ENCODE results near the gene RGS3.
A peak's percentile ranks its signal among the peaks of the same experiment; 100 is the strongest.

RGS3 gene

GRCh38 chr9:113583511-113584427 is 120.2 kb downstream of the RGS3 start:
- no peak for DNase-seq (ENCODE audit: low read depth in 4 of 4, low spot score in 1 of 4)

- no peak for DNase-seq (ENCODE audit: low read depth in 4 of 4, low spot score in 1 of 4)
These were observed 121.0 kb downstream of the RGS3 start for GRCh38 chr9:113584428-113585084.

GRCh38 chr9:113585085-113585442 is 121.5 kb downstream of the RGS3 start:
- DNase-seq (ENCODE audit: low read depth in 4 of 4, low spot score in 1 of 4) = no peak

- no peak for DNase-seq (ENCODE audit: low read depth in 4 of 4, low spot score in 1 of 4)
These were observed 122.0 kb downstream of the RGS3 start for GRCh38 chr9:113585555-113585954.

GRCh38 chr9:113587471-113588031 is 124.0 kb downstream of the RGS3 start:
- no peak for DNase-seq (ENCODE audit: low read depth in 4 of 4, low spot score in 1 of 4)

GRCh38 chr9:113588242-113588810 is 124.8 kb downstream of the RGS3 start:
- no peak for DNase-seq (ENCODE audit: low read depth in 4 of 4, low spot score in 1 of 4)

GRCh38 chr9:113588936-113589335 is 125.4 kb downstream of the RGS3 start:
- DNase-seq (ENCODE audit: low read depth in 4 of 4, low spot score in 1 of 4) = no peak

- DNase-seq (ENCODE audit: low read depth in 4 of 4, low spot score in 1 of 4) = no peak
These were observed 125.9 kb downstream of the RGS3 start for GRCh38 chr9:113589407-113589806.

GRCh38 chr9:113589890-113590289 is 126.4 kb downstream of the RGS3 start:
- no peak for DNase-seq (ENCODE audit: low read depth in 4 of 4, low spot score in 1 of 4)

GRCh38 chr9:113590389-113590788 is 126.9 kb downstream of the RGS3 start:
- no peak for DNase-seq (ENCODE audit: low read depth in 4 of 4, low spot score in 1 of 4)

GRCh38 chr9:113590991-113591898 is 127.7 kb downstream of the RGS3 start:
- peak in 3 of 4 experiments; percentile 50 to 68 (median 54) for DNase-seq (ENCODE audit: low read depth in 4 of 4, low spot score in 1 of 4)

GRCh38 chr9:113591899-113592625 is 128.5 kb downstream of the RGS3 start:
- no peak for DNase-seq (ENCODE audit: low read depth in 4 of 4, low spot score in 1 of 4)

- DNase-seq (ENCODE audit: low read depth in 4 of 4, low spot score in 1 of 4) = no peak
These were observed 129.5 kb downstream of the RGS3 start for GRCh38 chr9:113592876-113593575.

- DNase-seq (ENCODE audit: low read depth in 4 of 4, low spot score in 1 of 4) = no peak
These were observed 130.3 kb downstream of the RGS3 start for GRCh38 chr9:113593682-113594281.

- no peak for DNase-seq (ENCODE audit: low read depth in 4 of 4, low spot score in 1 of 4)
These were observed 131.2 kb downstream of the RGS3 start for GRCh38 chr9:113594484-113595299.

- no peak for DNase-seq (ENCODE audit: low read depth in 4 of 4, low spot score in 1 of 4)
These were observed 133.2 kb downstream of the RGS3 start for GRCh38 chr9:113596616-113597320.

GRCh38 chr9:113597390-113598241 is 134.1 kb downstream of the RGS3 start:
- DNase-seq (ENCODE audit: low read depth in 4 of 4, low spot score in 1 of 4) = no peak

All from stimulated activated CD4-positive, alpha-beta T cell treated with anti-CD3 and anti-CD28 coated beads, Interleukin-1b, Interleukin-23, amount 100 ng/mL, for 24 hours (primary cell).